ENCODE results near the gene MRPL52.

MRPL52 gene

DNA sequence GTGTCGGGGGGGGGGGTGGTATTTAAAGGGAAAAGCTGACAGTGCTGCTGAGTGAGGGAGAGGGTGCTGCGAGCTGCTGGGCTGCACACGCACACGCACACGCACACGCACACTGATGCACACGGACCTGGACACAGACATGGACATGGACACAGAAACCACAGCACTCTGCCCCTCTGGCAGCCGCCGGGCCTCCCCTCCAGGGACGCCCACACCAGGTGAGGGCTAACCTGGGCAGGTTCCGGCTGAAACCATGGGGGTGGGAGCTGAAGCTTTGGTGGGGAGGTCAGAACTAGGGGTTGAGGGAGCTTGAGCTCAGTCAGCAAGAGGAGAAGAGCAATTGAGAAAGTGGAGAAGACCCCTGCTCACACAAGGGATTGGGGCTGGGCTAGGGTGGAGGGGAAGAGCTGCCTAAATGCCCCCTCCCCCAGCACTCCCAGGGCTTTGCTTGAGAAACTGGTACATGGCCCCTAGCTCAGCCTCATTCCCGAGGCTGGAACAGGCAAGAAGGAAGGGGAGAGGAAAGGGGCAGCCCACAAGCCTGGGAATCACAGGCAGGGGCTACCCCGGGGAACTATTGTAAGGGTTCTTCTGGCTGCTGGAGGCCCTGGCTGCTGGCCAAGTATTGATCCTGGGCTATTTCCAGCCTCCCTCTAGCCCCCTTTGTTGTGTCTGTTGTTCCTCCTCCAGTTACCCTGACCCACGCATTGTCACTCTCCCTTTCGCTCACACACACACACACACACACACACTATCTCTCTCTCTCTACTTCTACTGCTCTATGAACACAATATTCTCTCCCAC lies 53.7 kb downstream of the MRPL52 start, which contains the start of gene REM2:
Gene REM2, plus strand, starts transcription at position 50 of the 804 bp plus-strand sequence. Its CDS starts 66 bp downstream, at position 116.
- DNase-seq = peak; percentile 85

DNA sequence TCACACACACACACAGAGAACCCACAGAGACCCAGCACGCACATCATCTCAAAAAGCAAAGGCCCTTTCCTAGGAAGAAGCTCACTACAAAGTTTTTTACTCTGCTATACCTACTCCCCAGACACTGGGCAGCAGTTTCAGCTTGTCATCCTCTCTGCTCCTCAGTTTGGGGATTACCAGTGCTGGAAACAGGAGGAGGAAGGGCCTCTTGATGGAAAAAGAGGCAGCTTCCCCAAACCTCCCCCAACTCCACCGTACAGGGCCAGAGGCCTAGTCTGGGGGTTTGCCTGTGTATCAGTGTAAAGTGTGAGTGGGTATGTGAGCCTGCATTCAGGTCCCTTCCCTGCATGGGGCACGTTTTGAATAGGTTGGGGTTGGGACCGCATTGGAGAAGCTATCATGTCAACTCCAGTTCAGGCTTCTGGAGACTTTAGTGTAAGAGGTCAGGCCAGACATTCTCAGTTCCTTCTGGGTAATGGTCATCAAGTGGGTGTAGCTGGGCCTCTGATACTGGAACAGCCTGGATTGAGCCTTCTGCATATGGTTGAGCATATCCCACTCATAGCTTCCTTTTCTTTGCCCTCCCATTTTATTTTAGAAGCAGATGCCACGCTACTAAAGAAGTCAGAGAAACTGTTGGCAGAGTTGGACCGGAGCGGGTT lies 54.5 kb downstream of the MRPL52 start:
- DNase-seq = no peak
